Stimulated activated memory B cell treated with anti-CD40 and anti-IgM and Interleukin-4, amounts not matched to agents 10 μg/mL and 1 μg/mL and 100 μg/mL, for 72 hours (primary cell): ENCODE data around the gene RARRES1.

Source experiments
- ATAC-seq: fragments of 150-1000 bp; cut with Tn5 transposase; 2 replicates; pipeline ENCODE4 v1.10.0; 2021
- H3K27ac Mint-ChIP-seq: one replicate; pipeline ENCODE4 v1.8.0; 2022; ENCODE audit warnings: mild to moderate bottlenecking, mixed read lengths
- H3K27me3 Mint-ChIP-seq: one replicate; pipeline ENCODE4 v1.8.0; 2022; ENCODE audit warnings: mixed read lengths
- H3K36me3 Mint-ChIP-seq: one replicate; pipeline ENCODE4 v1.8.0; 2022; ENCODE audit warnings: mixed read lengths
- H3K4me1 Mint-ChIP-seq: one replicate; pipeline ENCODE4 v1.8.0; 2022; ENCODE audit warnings: mixed read lengths
- H3K4me3 Mint-ChIP-seq: one replicate; pipeline ENCODE4 v1.8.0; 2022; ENCODE audit warnings: mild to moderate bottlenecking, moderate library complexity, mixed read lengths
- H3K9me3 Mint-ChIP-seq: one replicate; pipeline ENCODE4 v1.8.0; 2022; ENCODE audit warnings: mixed read lengths

Gene RARRES1

GRCh38 chr3:158660711-158661110 lies 71.5 kb downstream of the RARRES1 start:
- ATAC-seq = no peak
- Mint-ChIP-seq H3K36me3 (peaks cover 41% of the 10 kb centered on the region), H3K27ac (no peak overlapping the region), H3K27me3 (no peaks in the 10 kb centered on the region), H3K4me3 (no peak overlapping the region), H3K4me1 (no peaks in the 10 kb centered on the region), H3K9me3 (no peaks in the 10 kb centered on the region)

GRCh38 chr3:158659454-158660237 lies 72.6 kb downstream of the RARRES1 start:
- H3K4me1 Mint-ChIP-seq = no peaks in the 10 kb centered on the region
- H3K4me3 Mint-ChIP-seq = no peak overlapping the region
- no peak for ATAC-seq
- no peaks in the 10 kb centered on the region for H3K27me3 Mint-ChIP-seq
- no peaks in the 10 kb centered on the region for H3K9me3 Mint-ChIP-seq
- no peak overlapping the region for H3K27ac Mint-ChIP-seq
- peaks cover 33% of the 10 kb centered on the region for H3K36me3 Mint-ChIP-seq

- no peaks in the 10 kb centered on the region for H3K9me3 Mint-ChIP-seq
- H3K27ac Mint-ChIP-seq = no peak overlapping the region
- ATAC-seq = no peak
- no peaks in the 10 kb centered on the region for H3K27me3 Mint-ChIP-seq
- peaks cover 28% of the 10 kb centered on the region for H3K36me3 Mint-ChIP-seq
- H3K4me3 Mint-ChIP-seq = no peak overlapping the region
- no peaks in the 10 kb centered on the region for H3K4me1 Mint-ChIP-seq
Observed at GRCh38 chr3:158658889-158659288, 73.4 kb downstream of the RARRES1 start.

- H3K27ac Mint-ChIP-seq = no peak overlapping the region
- ATAC-seq = no peak
- H3K9me3 Mint-ChIP-seq = no peaks in the 10 kb centered on the region
- no peaks in the 10 kb centered on the region for H3K27me3 Mint-ChIP-seq
- H3K4me1 Mint-ChIP-seq = peaks cover 5% of the 10 kb centered on the region
- H3K36me3 Mint-ChIP-seq = peaks cover 47% of the 10 kb centered on the region
- H3K4me3 Mint-ChIP-seq = no peak overlapping the region
Observed at GRCh38 chr3:158652463-158652862, 79.8 kb downstream of the RARRES1 start.

GRCh38 chr3:158651192-158651591 lies 81.1 kb downstream of the RARRES1 start:
- Mint-ChIP-seq H3K36me3 (peaks cover 37% of the 10 kb centered on the region), H3K4me1 (peaks cover 5% of the 10 kb centered on the region), H3K9me3 (no peaks in the 10 kb centered on the region), H3K4me3 (no peak overlapping the region), H3K27me3 (no peaks in the 10 kb centered on the region), H3K27ac (no peak overlapping the region)
- no peak for ATAC-seq

- Mint-ChIP-seq H3K27me3 (no peaks in the 10 kb centered on the region), H3K36me3 (peaks cover 30% of the 10 kb centered on the region), H3K4me3 (no peak overlapping the region), H3K9me3 (no peaks in the 10 kb centered on the region), H3K4me1 (peaks cover 12% of the 10 kb centered on the region), H3K27ac (no peak overlapping the region)
- no peak for ATAC-seq
Observed at GRCh38 chr3:158649791-158650190, 82.5 kb downstream of the RARRES1 start.
